GM21367 (cell line): ENCODE data around the gene C4B.

ENCODE experiments used
- ATAC-seq: cut with Tn5 transposase; IDR thresholded peaks from one replicate; pipeline ENCODE4 v1.9.1; 2021; ENCODE audit not compliant: unreplicated experiment

Gene C4B

GRCh38 chr6:32081168-32081990, 66.8 kb downstream of the C4B start:
- no peak for ATAC-seq

GRCh38 chr6:32082478-32082877, 67.9 kb downstream of the C4B start:
- ATAC-seq: no peak

- no peak for ATAC-seq
Measured at GRCh38 chr6:32082935-32083334, 68.3 kb downstream of the C4B start.

GRCh38 chr6:32083812-32084768, 69.5 kb downstream of the C4B start:
- ATAC-seq: no peak

- ATAC-seq: no peak
Measured at GRCh38 chr6:32084780-32085179, 70.2 kb downstream of the C4B start.
